SK-N-SH treated with all-trans-retinoic acid at 6 μM for 48 hours (cell line): ENCODE data around the gene DTHD1.

ENCODE experiments used
- ATAC-seq: fragments of 200-7000 bp; cut with Tn5 transposase; 3 replicates; pipeline ENCODE4 v1.9.1; 2020; ENCODE audit warnings: mild to moderate bottlenecking, moderate library complexity
- ARNTL ChIP-seq: fragments of 450-650 bp; formaldehyde crosslinking; IDR thresholded peaks from 2 replicates; pipeline ENCODE4 v1.5.0; 2020; ENCODE audit warnings: low read depth, mild to moderate bottlenecking, moderate library complexity, borderline replicate concordance
- CSDC2 ChIP-seq: fragments of 250-450 bp; sonication (Bioruptor Pico); IDR thresholded peaks from 2 replicates; pipeline ENCODE4 v1.5.0; 2020; ENCODE audit warnings: mild to moderate bottlenecking, moderate library complexity
- ESRRG ChIP-seq: fragments of 250-450 bp; sonication (Bioruptor Pico); IDR thresholded peaks from 2 replicates; pipeline ENCODE4 v1.6.1; 2021; ENCODE audit warnings: mild to moderate bottlenecking
- GLIS3 ChIP-seq: fragments of 250-450 bp; sonication (Bioruptor Pico); IDR thresholded peaks from 2 replicates; pipeline ENCODE4 v1.5.0; 2020; ENCODE audit warnings: mild to moderate bottlenecking, moderate library complexity
- ISL1 ChIP-seq: fragments of 250-450 bp; sonication (Bioruptor Pico); IDR thresholded peaks from 2 replicates; pipeline ENCODE4 v2.1.2; 2022; ENCODE audit warnings: mild to moderate bottlenecking, moderate library complexity
- OSR1 ChIP-seq: fragments of 250-450 bp; sonication (Bioruptor Pico); IDR thresholded peaks from 2 replicates; pipeline ENCODE4 v1.8.0; 2022; ENCODE audit warnings: moderate library complexity, mild to moderate bottlenecking, inconsistent platforms
- PPARA ChIP-seq: fragments of 250-450 bp; sonication (Bioruptor Pico); IDR thresholded peaks from 2 replicates; pipeline ENCODE4 v1.5.0; 2020; ENCODE audit warnings: mild to moderate bottlenecking, borderline replicate concordance
- TOX ChIP-seq: fragments of 250-450 bp; sonication (Bioruptor Pico); IDR thresholded peaks from 2 replicates; pipeline ENCODE4 v1.8.0; 2021; ENCODE audit warnings: mild to moderate bottlenecking, moderate library complexity, borderline replicate concordance
- ZC3H10 ChIP-seq: fragments of 250-450 bp; sonication (Bioruptor Pico); IDR thresholded peaks from 2 replicates; pipeline ENCODE4 v1.5.1; 2021; ENCODE audit warnings: mild to moderate bottlenecking, moderate library complexity
- ZFP3 ChIP-seq: fragments of 250-450 bp; sonication (Bioruptor Pico); IDR thresholded peaks from 2 replicates; pipeline ENCODE4 v1.5.0; 2020; ENCODE audit warnings: mild to moderate bottlenecking, moderate library complexity
- ZFP30 ChIP-seq: fragments of 450-650 bp; formaldehyde crosslinking; IDR thresholded peaks from 2 replicates; pipeline ENCODE4 v1.5.0; 2022; ENCODE audit warnings: mild to moderate bottlenecking, moderate library complexity
- ZNF565 ChIP-seq: fragments of 450-650 bp; formaldehyde crosslinking; conservative IDR thresholded peaks from 2 replicates; pipeline ENCODE4 v1.5.0; 2020; ENCODE audit warnings: low read depth, mild to moderate bottlenecking, moderate library complexity
- ZNF70 ChIP-seq: fragments of 450-650 bp; formaldehyde crosslinking; IDR thresholded peaks from 2 replicates; pipeline ENCODE4 v1.5.0; 2020; ENCODE audit warnings: mild to moderate bottlenecking, moderate library complexity
- ZNF8 ChIP-seq: fragments of 450-650 bp; formaldehyde crosslinking; IDR thresholded peaks from 2 replicates; pipeline ENCODE4 v1.5.0; 2020; ENCODE audit warnings: mild to moderate bottlenecking, moderate library complexity
- TF ChIP-seq, protein P1 (sequence below): fragments of 250-450 bp; sonication (Bioruptor Pico); IDR thresholded peaks from 2 replicates; pipeline ENCODE4 v1.5.0; 2020; ENCODE audit warnings: mild to moderate bottlenecking, moderate library complexity
- TF ChIP-seq, protein P2 (sequence below): fragments of 250-450 bp; sonication (Bioruptor Pico); IDR thresholded peaks from 2 replicates; pipeline ENCODE4 v1.8.0; 2020; ENCODE audit warnings: mild to moderate bottlenecking, moderate library complexity, borderline replicate concordance
- TF ChIP-seq, protein P3 (sequence below): fragments of 250-450 bp; sonication (Bioruptor Pico); IDR thresholded peaks from 2 replicates; pipeline ENCODE4 v1.5.1; 2021; ENCODE audit warnings: mild to moderate bottlenecking, moderate library complexity
- TF ChIP-seq, protein P4 (sequence below): fragments of 250-450 bp; sonication (Bioruptor Pico); IDR thresholded peaks from 2 replicates; pipeline ENCODE4 v1.8.0; 2021; ENCODE audit warnings: low read depth, mild to moderate bottlenecking, moderate library complexity, borderline replicate concordance
- TF ChIP-seq, protein P5 (sequence below): fragments of 250-450 bp; sonication (Bioruptor Pico); IDR thresholded peaks from 2 replicates; pipeline ENCODE4 v1.5.1; 2020; ENCODE audit warnings: low read depth, mild to moderate bottlenecking, moderate library complexity

DTHD1 gene

DNA sequence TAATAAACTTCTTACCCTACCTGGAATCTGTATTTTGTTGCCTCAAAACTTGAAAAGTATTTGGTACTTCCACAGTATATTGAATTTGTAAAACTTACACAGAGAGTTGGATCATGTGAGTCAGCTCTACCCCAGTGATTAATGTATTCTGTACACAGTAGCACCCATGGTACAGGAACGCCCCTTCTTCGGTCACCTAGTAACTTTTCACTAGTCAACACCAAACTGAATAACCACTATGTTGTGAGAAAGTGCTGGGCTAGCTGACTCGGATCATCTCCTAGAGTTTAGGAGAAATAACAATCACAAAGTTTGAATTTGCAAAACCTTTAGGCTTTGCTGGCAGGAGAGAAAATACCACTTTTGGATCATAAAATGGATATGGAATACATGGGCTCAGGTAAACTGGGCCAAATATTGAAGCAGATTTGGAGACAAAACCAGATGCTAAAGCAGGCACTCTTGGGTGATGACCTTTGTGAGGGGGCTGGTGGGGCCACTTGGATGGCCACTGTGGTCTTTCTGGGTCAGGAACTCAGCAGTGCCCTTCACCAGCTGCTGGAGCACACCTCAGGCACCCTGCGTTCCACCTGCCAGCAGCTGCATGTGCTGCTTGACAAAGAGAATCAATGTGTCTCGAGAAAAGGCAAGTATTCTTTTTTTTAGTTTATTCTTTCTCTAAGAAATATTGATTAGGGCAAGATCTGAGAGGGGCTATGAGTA lies at the start of gene DTHD1:
Gene DTHD1, plus strand, starts transcription at position 233 of the 723 bp plus-strand sequence. Its CDS starts 143 bp downstream, at position 376.
- TF ChIP-seq ZFP30 (CRISPR knock-in tag), result no peak
- TF ChIP-seq, protein P1, sequence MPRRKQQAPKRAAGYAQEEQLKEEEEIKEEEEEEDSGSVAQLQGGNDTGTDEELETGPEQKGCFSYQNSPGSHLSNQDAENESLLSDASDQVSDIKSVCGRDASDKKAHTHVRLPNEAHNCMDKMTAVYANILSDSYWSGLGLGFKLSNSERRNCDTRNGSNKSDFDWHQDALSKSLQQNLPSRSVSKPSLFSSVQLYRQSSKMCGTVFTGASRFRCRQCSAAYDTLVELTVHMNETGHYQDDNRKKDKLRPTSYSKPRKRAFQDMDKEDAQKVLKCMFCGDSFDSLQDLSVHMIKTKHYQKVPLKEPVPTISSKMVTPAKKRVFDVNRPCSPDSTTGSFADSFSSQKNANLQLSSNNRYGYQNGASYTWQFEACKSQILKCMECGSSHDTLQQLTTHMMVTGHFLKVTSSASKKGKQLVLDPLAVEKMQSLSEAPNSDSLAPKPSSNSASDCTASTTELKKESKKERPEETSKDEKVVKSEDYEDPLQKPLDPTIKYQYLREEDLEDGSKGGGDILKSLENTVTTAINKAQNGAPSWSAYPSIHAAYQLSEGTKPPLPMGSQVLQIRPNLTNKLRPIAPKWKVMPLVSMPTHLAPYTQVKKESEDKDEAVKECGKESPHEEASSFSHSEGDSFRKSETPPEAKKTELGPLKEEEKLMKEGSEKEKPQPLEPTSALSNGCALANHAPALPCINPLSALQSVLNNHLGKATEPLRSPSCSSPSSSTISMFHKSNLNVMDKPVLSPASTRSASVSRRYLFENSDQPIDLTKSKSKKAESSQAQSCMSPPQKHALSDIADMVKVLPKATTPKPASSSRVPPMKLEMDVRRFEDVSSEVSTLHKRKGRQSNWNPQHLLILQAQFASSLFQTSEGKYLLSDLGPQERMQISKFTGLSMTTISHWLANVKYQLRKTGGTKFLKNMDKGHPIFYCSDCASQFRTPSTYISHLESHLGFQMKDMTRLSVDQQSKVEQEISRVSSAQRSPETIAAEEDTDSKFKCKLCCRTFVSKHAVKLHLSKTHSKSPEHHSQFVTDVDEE, result no peak
- TF ChIP-seq GLIS3, result no peak
- TF ChIP-seq ESRRG, result no peak
- TF ChIP-seq, protein P2, sequence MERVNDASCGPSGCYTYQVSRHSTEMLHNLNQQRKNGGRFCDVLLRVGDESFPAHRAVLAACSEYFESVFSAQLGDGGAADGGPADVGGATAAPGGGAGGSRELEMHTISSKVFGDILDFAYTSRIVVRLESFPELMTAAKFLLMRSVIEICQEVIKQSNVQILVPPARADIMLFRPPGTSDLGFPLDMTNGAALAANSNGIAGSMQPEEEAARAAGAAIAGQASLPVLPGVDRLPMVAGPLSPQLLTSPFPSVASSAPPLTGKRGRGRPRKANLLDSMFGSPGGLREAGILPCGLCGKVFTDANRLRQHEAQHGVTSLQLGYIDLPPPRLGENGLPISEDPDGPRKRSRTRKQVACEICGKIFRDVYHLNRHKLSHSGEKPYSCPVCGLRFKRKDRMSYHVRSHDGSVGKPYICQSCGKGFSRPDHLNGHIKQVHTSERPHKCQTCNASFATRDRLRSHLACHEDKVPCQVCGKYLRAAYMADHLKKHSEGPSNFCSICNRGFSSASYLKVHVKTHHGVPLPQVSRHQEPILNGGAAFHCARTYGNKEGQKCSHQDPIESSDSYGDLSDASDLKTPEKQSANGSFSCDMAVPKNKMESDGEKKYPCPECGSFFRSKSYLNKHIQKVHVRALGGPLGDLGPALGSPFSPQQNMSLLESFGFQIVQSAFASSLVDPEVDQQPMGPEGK (CRISPR knock-in tag), result no peak
- TF ChIP-seq ISL1 (CRISPR knock-in tag), result no peak
- no peak for TF ChIP-seq ZFP3 (CRISPR knock-in tag)
- ATAC-seq, result no peak

- TF ChIP-seq ZNF70 (CRISPR knock-in tag), result no peak
- TF ChIP-seq, protein P3, sequence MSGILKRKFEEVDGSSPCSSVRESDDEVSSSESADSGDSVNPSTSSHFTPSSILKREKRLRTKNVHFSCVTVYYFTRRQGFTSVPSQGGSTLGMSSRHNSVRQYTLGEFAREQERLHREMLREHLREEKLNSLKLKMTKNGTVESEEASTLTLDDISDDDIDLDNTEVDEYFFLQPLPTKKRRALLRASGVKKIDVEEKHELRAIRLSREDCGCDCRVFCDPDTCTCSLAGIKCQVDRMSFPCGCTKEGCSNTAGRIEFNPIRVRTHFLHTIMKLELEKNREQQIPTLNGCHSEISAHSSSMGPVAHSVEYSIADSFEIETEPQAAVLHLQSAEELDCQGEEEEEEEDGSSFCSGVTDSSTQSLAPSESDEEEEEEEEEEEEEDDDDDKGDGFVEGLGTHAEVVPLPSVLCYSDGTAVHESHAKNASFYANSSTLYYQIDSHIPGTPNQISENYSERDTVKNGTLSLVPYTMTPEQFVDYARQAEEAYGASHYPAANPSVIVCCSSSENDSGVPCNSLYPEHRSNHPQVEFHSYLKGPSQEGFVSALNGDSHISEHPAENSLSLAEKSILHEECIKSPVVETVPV (CRISPR knock-in tag), result no peak
- TF ChIP-seq ZFP30 (CRISPR knock-in tag), result no peak
- no peak for TF ChIP-seq OSR1 (CRISPR knock-in tag)
- no peak for TF ChIP-seq ZNF8 (CRISPR knock-in tag)
- no peak for TF ChIP-seq ZFP3 (CRISPR knock-in tag)
- TF ChIP-seq, protein P4, sequence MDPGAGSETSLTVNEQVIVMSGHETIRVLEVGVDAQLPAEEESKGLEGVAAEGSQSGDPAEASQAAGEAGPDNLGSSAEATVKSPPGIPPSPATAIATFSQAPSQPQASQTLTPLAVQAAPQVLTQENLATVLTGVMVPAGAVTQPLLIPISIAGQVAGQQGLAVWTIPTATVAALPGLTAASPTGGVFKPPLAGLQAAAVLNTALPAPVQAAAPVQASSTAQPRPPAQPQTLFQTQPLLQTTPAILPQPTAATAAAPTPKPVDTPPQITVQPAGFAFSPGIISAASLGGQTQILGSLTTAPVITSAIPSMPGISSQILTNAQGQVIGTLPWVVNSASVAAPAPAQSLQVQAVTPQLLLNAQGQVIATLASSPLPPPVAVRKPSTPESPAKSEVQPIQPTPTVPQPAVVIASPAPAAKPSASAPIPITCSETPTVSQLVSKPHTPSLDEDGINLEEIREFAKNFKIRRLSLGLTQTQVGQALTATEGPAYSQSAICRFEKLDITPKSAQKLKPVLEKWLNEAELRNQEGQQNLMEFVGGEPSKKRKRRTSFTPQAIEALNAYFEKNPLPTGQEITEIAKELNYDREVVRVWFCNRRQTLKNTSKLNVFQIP (CRISPR knock-in tag), result no peak
- TF ChIP-seq PPARA, result no peak
- TF ChIP-seq, protein P2 (CRISPR knock-in tag), result no peak
- no peak for TF ChIP-seq ARNTL (CRISPR knock-in tag)
- no peak for TF ChIP-seq ZC3H10 (CRISPR knock-in tag)
- no peak for TF ChIP-seq TOX (CRISPR knock-in tag)
- no peak for TF ChIP-seq CSDC2 (CRISPR knock-in tag)
- TF ChIP-seq ZNF565 (CRISPR knock-in tag), result no peak
- TF ChIP-seq, protein P5, sequence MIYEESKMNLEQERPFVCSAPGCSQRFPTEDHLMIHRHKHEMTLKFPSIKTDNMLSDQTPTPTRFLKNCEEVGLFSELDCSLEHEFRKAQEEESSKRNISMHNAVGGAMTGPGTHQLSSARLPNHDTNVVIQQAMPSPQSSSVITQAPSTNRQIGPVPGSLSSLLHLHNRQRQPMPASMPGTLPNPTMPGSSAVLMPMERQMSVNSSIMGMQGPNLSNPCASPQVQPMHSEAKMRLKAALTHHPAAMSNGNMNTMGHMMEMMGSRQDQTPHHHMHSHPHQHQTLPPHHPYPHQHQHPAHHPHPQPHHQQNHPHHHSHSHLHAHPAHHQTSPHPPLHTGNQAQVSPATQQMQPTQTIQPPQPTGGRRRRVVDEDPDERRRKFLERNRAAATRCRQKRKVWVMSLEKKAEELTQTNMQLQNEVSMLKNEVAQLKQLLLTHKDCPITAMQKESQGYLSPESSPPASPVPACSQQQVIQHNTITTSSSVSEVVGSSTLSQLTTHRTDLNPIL (CRISPR knock-in tag), result no peak
- no peak for ATAC-seq
These were observed 47.7 kb upstream of the DTHD1 start for GRCh38 chr4:36233567-36234266.
